SU-DHL-6 (cell line): ENCODE measurements around the gene WNT7B.

Source experiments
- H2AFZ ChIP-seq: fragments of 200-600 bp; sonication (generic); 2 replicates; pipeline ENCODE4 v1.6.1; 2014; ENCODE audit warnings: low read depth, mild to moderate bottlenecking, moderate library complexity, mixed read lengths, antibody characterized with exemption, low read length; ENCODE audit not compliant: severe bottlenecking
- H3F3A ChIP-seq: fragments of 200-600 bp; shearing (Covaris generic); 2 replicates; pipeline ENCODE4 v1.6.0; 2016; ENCODE audit warnings: antibody characterized with exemption, mild to moderate bottlenecking; ENCODE audit not compliant: insufficient read depth
- H3K27ac ChIP-seq: fragments of 200-600 bp; sonication (generic); 2 replicates; pipeline ENCODE4 v1.5.1; 2016; ENCODE audit warnings: low read depth, mild to moderate bottlenecking, low read length, moderate library complexity, mixed read lengths
- H3K27me3 ChIP-seq: fragments of 200-600 bp; sonication (generic), shearing (Covaris generic); 2 replicates; pipeline ENCODE4 v1.6.0; 2014; ENCODE audit warnings: mild to moderate bottlenecking, low read length
- H3K36me3 ChIP-seq: fragments of 200-600 bp; sonication (generic); 2 replicates; pipeline ENCODE4 v1.6.1; 2014; ENCODE audit warnings: mild to moderate bottlenecking, low read length, mixed read lengths
- H3K4me2 ChIP-seq: fragments of 300-600, 200-600 bp; shearing (Covaris generic), sonication (generic); 2 replicates; pipeline ENCODE4 v1.6.0; 2014; ENCODE audit warnings: low read length, low read depth, mild to moderate bottlenecking; ENCODE audit not compliant: poor library complexity, severe bottlenecking
- H3K4me3 ChIP-seq: fragments of 200-600 bp; sonication (generic); 2 replicates; pipeline ENCODE4 v1.5.1; 2014; ENCODE audit warnings: antibody characterized with exemption, low read length, mild to moderate bottlenecking, mixed read lengths; ENCODE audit not compliant: insufficient read depth, poor library complexity, severe bottlenecking
- H3K79me2 ChIP-seq: fragments of 200-600 bp; sonication (generic); 2 replicates; pipeline ENCODE4 v1.6.1; 2014; ENCODE audit warnings: mild to moderate bottlenecking, low read length, moderate library complexity; ENCODE audit not compliant: insufficient read depth
- H3K9ac ChIP-seq: fragments of 200-600 bp; sonication (generic); 2 replicates; pipeline ENCODE4 v1.7.0; 2014; ENCODE audit warnings: mild to moderate bottlenecking, low read length
- H3K9me2 ChIP-seq: fragments of 200-600 bp; sonication (generic); replicated peaks from 2 replicates; pipeline ENCODE4 v1.6.1; 2014; ENCODE audit warnings: low read length; ENCODE audit not compliant: insufficient read depth
- H3K9me3 ChIP-seq: fragments of 200-600 bp; sonication (generic); 2 replicates; pipeline ENCODE4 v1.6.1; 2014; ENCODE audit warnings: low read length, mixed read lengths; ENCODE audit not compliant: insufficient read depth
- H4K20me1 ChIP-seq: fragments of 200-600 bp; sonication (generic); 2 replicates; pipeline ENCODE4 v1.6.1; 2014; ENCODE audit warnings: low read depth, mild to moderate bottlenecking, antibody characterized with exemption, low read length, moderate library complexity, mixed read lengths
- EZH2phosphoT487 ChIP-seq: fragments of 200-600 bp; sonication (generic), shearing (Covaris generic); conservative IDR thresholded peaks from 2 replicates; pipeline ENCODE4 v1.6.1; 2018; ENCODE audit warnings: mild to moderate bottlenecking, antibody characterized with exemption, low read length, moderate library complexity, mixed read lengths
- TF ChIP-seq, protein P1 (sequence below): fragments of 200-600 bp; sonication (generic); IDR thresholded peaks from one replicate; pipeline ENCODE4 v1.5.1; 2017; ENCODE audit warnings: antibody characterized with exemption, mild to moderate bottlenecking, low read length, moderate library complexity; ENCODE audit not compliant: insufficient read depth, poor library complexity, severe bottlenecking

WNT7B gene

DNA sequence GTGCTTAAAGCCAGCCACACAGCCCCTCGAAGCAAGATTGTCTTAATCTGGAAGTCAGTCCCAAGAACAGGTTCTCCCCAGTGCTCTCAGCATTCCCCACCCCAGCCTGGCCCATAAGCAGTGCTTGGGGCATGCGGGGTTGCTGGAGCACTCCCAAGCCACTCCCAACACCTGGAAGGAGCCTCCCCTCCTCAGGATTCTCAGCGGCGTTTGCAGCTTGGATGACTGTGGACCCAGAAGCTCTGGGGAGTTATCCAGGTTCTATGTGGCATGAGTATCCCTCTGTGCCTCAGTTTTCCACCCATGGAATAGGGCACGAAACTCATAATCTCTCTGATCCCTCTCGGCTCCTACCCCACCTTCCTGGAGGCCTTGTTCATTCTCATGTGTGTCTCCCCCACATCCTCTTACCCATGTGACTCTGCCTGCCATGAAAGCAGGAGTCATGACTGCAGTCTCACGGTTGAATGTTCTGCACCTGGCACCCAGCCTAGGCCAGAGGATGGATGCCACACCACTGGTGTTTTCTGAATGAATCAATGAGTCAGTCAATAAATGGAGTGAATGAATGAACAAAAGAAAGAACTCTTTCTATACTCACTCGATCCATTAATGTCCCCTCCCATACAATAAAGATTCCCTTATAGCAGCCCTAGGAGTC, 33.4 kb upstream of the WNT7B start:
- TF ChIP-seq, protein P1, sequence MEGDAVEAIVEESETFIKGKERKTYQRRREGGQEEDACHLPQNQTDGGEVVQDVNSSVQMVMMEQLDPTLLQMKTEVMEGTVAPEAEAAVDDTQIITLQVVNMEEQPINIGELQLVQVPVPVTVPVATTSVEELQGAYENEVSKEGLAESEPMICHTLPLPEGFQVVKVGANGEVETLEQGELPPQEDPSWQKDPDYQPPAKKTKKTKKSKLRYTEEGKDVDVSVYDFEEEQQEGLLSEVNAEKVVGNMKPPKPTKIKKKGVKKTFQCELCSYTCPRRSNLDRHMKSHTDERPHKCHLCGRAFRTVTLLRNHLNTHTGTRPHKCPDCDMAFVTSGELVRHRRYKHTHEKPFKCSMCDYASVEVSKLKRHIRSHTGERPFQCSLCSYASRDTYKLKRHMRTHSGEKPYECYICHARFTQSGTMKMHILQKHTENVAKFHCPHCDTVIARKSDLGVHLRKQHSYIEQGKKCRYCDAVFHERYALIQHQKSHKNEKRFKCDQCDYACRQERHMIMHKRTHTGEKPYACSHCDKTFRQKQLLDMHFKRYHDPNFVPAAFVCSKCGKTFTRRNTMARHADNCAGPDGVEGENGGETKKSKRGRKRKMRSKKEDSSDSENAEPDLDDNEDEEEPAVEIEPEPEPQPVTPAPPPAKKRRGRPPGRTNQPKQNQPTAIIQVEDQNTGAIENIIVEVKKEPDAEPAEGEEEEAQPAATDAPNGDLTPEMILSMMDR = no peak
- TF ChIP-seq EZH2phosphoT487 = no peak
- no peaks in the 10 kb centered on the region for H3K27me3 ChIP-seq
- H4K20me1 ChIP-seq = no peaks in the 10 kb centered on the region
- no peak overlapping the region for H3K4me2 ChIP-seq
- no peaks in the 10 kb centered on the region for H3K79me2 ChIP-seq
- H3K9me2 ChIP-seq = no peaks in the 10 kb centered on the region
- H3K9ac ChIP-seq = no peak overlapping the region
- no peak overlapping the region for H2AFZ ChIP-seq
- H3K36me3 ChIP-seq = no peaks in the 10 kb centered on the region
- no peaks in the 10 kb centered on the region for H3F3A ChIP-seq
- H3K27ac ChIP-seq = no peak overlapping the region
- H3K9me3 ChIP-seq = no peaks in the 10 kb centered on the region
- H3K4me3 ChIP-seq = no peak overlapping the region

DNA sequence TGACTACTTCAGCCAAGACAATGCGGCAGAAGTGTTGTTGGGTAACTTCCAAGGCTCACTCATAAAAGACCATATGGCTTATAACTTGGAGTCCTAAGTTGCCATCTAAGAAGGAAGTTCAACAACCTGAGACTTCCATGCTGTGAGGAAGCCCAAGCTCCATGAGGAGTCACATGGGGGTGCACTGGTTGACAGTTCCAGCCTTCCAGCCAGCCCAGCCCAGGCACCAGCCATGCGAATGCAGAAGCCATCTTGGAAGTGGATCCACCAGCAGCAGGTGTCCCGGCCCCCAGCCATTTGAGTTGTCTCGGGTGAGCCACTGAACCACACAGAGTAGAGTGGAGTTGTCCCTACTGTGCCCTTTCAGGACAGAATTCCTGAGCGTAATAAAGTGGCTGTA, 32.8 kb upstream of the WNT7B start:
- no peak for TF ChIP-seq EZH2phosphoT487
- TF ChIP-seq, protein P1 = no peak
- H3K79me2 ChIP-seq = no peaks in the 10 kb centered on the region
- H3K4me3 ChIP-seq = no peak overlapping the region
- H3K36me3 ChIP-seq = no peaks in the 10 kb centered on the region
- H3K4me2 ChIP-seq = no peak overlapping the region
- no peaks in the 10 kb centered on the region for H4K20me1 ChIP-seq
- no peaks in the 10 kb centered on the region for H3K27me3 ChIP-seq
- no peak overlapping the region for H3K9ac ChIP-seq
- H3K27ac ChIP-seq = no peak overlapping the region
- no peaks in the 10 kb centered on the region for H3K9me3 ChIP-seq
- no peaks in the 10 kb centered on the region for H3K9me2 ChIP-seq
- no peaks in the 10 kb centered on the region for H3F3A ChIP-seq
- no peak overlapping the region for H2AFZ ChIP-seq

DNA sequence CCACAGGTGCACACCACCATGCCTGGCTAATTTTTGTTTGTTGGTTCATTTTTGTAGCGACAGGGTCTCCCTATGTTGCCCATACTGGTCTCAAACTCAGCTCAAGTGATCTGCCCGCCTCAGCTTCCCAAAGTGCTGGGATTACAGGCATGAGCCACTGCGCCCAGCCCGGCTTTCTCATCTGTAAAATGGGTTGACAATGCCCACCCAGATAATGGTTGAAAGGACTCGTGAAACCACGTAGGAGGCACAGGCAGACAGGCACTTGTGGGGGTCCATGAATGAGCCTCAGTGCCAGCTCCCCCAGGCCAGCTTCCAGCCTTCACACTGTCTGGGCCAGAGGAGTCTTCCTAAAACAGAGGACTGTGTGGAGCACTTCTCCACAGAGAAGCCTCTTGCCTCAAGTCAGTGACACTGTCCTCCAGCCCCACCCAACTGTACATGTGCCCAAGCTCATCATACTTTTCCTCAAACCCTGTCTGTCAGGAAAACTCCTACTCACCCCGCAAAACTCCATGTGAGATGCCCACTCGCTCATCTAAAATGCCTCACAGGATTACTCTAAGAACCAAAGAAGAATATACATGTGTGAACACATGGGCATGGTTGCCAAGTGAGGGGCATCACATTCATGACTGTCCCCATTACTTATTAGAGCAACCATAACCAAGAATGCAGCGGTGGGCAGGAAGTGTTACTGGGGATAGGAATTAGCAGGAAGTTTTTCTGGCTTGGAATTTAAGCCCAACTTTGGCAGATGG, 32.1 kb upstream of the WNT7B start:
- Histone ChIP-seq H3K4me3 (no peak overlapping the region), H2AFZ (no peak overlapping the region), H3K27me3 (no peaks in the 10 kb centered on the region), H4K20me1 (no peaks in the 10 kb centered on the region), H3K36me3 (no peaks in the 10 kb centered on the region), H3K9me3 (no peaks in the 10 kb centered on the region), H3K9ac (no peak overlapping the region), H3K4me2 (no peak overlapping the region), H3K9me2 (no peaks in the 10 kb centered on the region), H3K79me2 (no peaks in the 10 kb centered on the region), H3K27ac (no peak overlapping the region), H3F3A (no peaks in the 10 kb centered on the region)
- no peak for TF ChIP-seq EZH2phosphoT487
- TF ChIP-seq, protein P1 = no peak
